Measurements from ENCODE around the gene PDE7B.
"Not testable (repeated sequence)": the region's sequence is repeated elsewhere in the genome, so short reads cannot be mapped to it uniquely, and the experiment has no call there.

PDE7B gene

GRCh38 chr6:135852746-135853145, 1.2 kb downstream of the PDE7B start:
- DNase-seq = peak in 1 of 5 experiments; percentile 20

- DNase-seq = peak in 1 of 5 experiments; percentile 70
Observed at GRCh38 chr6:135853227-135853626, 1.7 kb downstream of the PDE7B start.

GRCh38 chr6:135853986-135854385, 2.5 kb downstream of the PDE7B start:
- peak in 1 of 5 experiments; percentile 22 for DNase-seq

- peak in 1 of 5 experiments; percentile 81 for DNase-seq
Observed at GRCh38 chr6:135854799-135855198, 3.3 kb downstream of the PDE7B start.

- no peak for DNase-seq
Observed at GRCh38 chr6:135858931-135859330, 7.4 kb downstream of the PDE7B start.

- no peak for DNase-seq
Observed at GRCh38 chr6:135860361-135860760, 8.9 kb downstream of the PDE7B start.

GRCh38 chr6:135861189-135861588, 9.7 kb downstream of the PDE7B start:
- DNase-seq = no peak

- not testable (repeated sequence) for DNase-seq
Observed at GRCh38 chr6:135864929-135865328, 13.4 kb downstream of the PDE7B start.

- no peak for DNase-seq
Observed at GRCh38 chr6:135866445-135867123, 15.1 kb downstream of the PDE7B start.

GRCh38 chr6:135867332-135867731, 15.8 kb downstream of the PDE7B start:
- no peak for DNase-seq

- no peak for DNase-seq
Observed at GRCh38 chr6:135869857-135870256, 18.4 kb downstream of the PDE7B start.

- no peak for DNase-seq
Observed at GRCh38 chr6:135870722-135871121, 19.2 kb downstream of the PDE7B start.

- no peak for DNase-seq
Observed at GRCh38 chr6:135871296-135871695, 19.8 kb downstream of the PDE7B start.

GRCh38 chr6:135871878-135872277, 20.4 kb downstream of the PDE7B start:
- DNase-seq = no peak

- no peak for DNase-seq
Observed at GRCh38 chr6:135875446-135875845, 23.9 kb downstream of the PDE7B start.

- no peak for DNase-seq
Observed at GRCh38 chr6:135876058-135876457, 24.6 kb downstream of the PDE7B start.

GRCh38 chr6:135877666-135878065, 26.2 kb downstream of the PDE7B start:
- no peak for DNase-seq

GRCh38 chr6:135880066-135880972, 28.8 kb downstream of the PDE7B start:
- DNase-seq = peak in 4 of 5 experiments; percentile 1 to 93 (median 23)

GRCh38 chr6:135883045-135883444, 31.5 kb downstream of the PDE7B start:
- DNase-seq = no peak

GRCh38 chr6:135883536-135883935, 32.0 kb downstream of the PDE7B start:
- DNase-seq = no peak

GRCh38 chr6:135884136-135884535, 32.6 kb downstream of the PDE7B start:
- DNase-seq = no peak

- no peak for DNase-seq
Observed at GRCh38 chr6:135887069-135887468, 35.6 kb downstream of the PDE7B start.

GRCh38 chr6:135888818-135889217, 37.3 kb downstream of the PDE7B start:
- no peak for DNase-seq

GRCh38 chr6:135890876-135891275, 39.4 kb downstream of the PDE7B start:
- DNase-seq = no peak
